ENCODE measurements around the gene STOML1.

The STOML1 gene

GRCh38 chr15:74022706-74023470 lies 30.8 kb upstream of the STOML1 start:
- TF ChIP-seq CTCF (IDR thresholded peaks at IDR 0.05; ENCODE audit: low read depth, low read length): no peak
- Histone ChIP-seq H3K4me3 (ENCODE audit: low read depth, low read length) (no peak overlapping the region), H3K4me1 (no peaks in the 10 kb centered on the region), H3K9me3 (no peaks in the 10 kb centered on the region), H3K36me3 (peaks cover 4% of the 10 kb centered on the region), H3K27me3 (no peaks in the 10 kb centered on the region)
- DNase-seq: no peak

GRCh38 chr15:74019734-74020133 lies 27.6 kb upstream of the STOML1 start:
- TF ChIP-seq CTCF (IDR thresholded peaks at IDR 0.05; ENCODE audit: low read depth, low read length): no peak
- Histone ChIP-seq H3K4me3 (ENCODE audit: low read depth, low read length) (no peak overlapping the region), H3K36me3 (peaks cover under 1% of the 10 kb centered on the region), H3K27me3 (no peaks in the 10 kb centered on the region), H3K9me3 (no peaks in the 10 kb centered on the region), H3K4me1 (no peaks in the 10 kb centered on the region)
- DNase-seq: no peak

- H3K4me3 ChIP-seq (ENCODE audit: low read depth, low read length): no peak overlapping the region
- no peak for TF ChIP-seq CTCF (IDR thresholded peaks at IDR 0.05; ENCODE audit: low read depth, low read length)
- H3K4me1 ChIP-seq: no peaks in the 10 kb centered on the region; the same call in 1 of the 2 replicates
- DNase-seq: no peak
- H3K27me3 ChIP-seq: no peaks in the 10 kb centered on the region
- no peaks in the 10 kb centered on the region for H3K36me3 ChIP-seq
- H3K9me3 ChIP-seq: no peaks in the 10 kb centered on the region
Measured at GRCh38 chr15:74013374-74013894, 21.3 kb upstream of the STOML1 start.

GRCh38 chr15:74011610-74012009 lies 19.5 kb upstream of the STOML1 start:
- Histone ChIP-seq H3K36me3 (0 out of 2 replicates have a peak, but pooled peaks cover 1% of the 10 kb centered on the region), H3K4me1 (no peaks in the 10 kb centered on the region; the same call in 1 of the 2 replicates), H3K4me3 (ENCODE audit: low read depth, low read length) (no peak overlapping the region), H3K27me3 (no peaks in the 10 kb centered on the region), H3K9me3 (no peaks in the 10 kb centered on the region)
- no peak for DNase-seq
- no peak for TF ChIP-seq CTCF (IDR thresholded peaks at IDR 0.05; ENCODE audit: low read depth, low read length)

- 0 out of 2 replicates have a peak, but pooled peaks cover 4% of the 10 kb centered on the region for H3K36me3 ChIP-seq
- no peaks in the 10 kb centered on the region for H3K9me3 ChIP-seq
- no peaks in the 10 kb centered on the region for H3K27me3 ChIP-seq
- H3K4me1 ChIP-seq: no peaks in the 10 kb centered on the region; the same call in 1 of the 2 replicates
- TF ChIP-seq CTCF (IDR thresholded peaks at IDR 0.05; ENCODE audit: low read depth, low read length): no peak
- DNase-seq: no peak
- no peak overlapping the region for H3K4me3 ChIP-seq (ENCODE audit: low read depth, low read length)
Measured at GRCh38 chr15:74010929-74011540, 18.9 kb upstream of the STOML1 start.

GRCh38 chr15:74008901-74009300 lies 16.8 kb upstream of the STOML1 start:
- Histone ChIP-seq H3K27me3 (no peaks in the 10 kb centered on the region), H3K36me3 (0 out of 2 replicates have a peak, but pooled peaks cover 4% of the 10 kb centered on the region), H3K9me3 (no peaks in the 10 kb centered on the region), H3K4me3 (ENCODE audit: low read depth, low read length) (no peak overlapping the region), H3K4me1 (no peaks in the 10 kb centered on the region; the same call in 1 of the 2 replicates)
- DNase-seq: no peak
- no peak for TF ChIP-seq CTCF (IDR thresholded peaks at IDR 0.05; ENCODE audit: low read depth, low read length)

Data from BE2C (cell line).